H9 (cell line): ENCODE data around the gene SLIRP. TPM values are rescaled to one million over a fixed set of nuclear protein-coding genes. Genes with fewer than 3 reads are reported as not detected.

Experiments used
- DNase-seq: peaks from one replicate; pipeline ENCODE4 v3.0.0-alpha.2; 2017
- H2AFZ ChIP-seq: one replicate; pipeline ENCODE4 v1.6.1; 2013; ENCODE audit warnings: mild to moderate bottlenecking, low read length, control low read depth, moderate library complexity
- H2AK5ac ChIP-seq: 2 replicates; pipeline ENCODE4 v1.6.1; 2013; ENCODE audit warnings: low read length, control low read depth, mixed read lengths; ENCODE audit not compliant: insufficient read length
- H2BK120ac ChIP-seq: one replicate; pipeline ENCODE4 v1.6.1; 2013; ENCODE audit warnings: low read depth, mild to moderate bottlenecking, low read length, control low read depth, inconsistent platforms; ENCODE audit not compliant: poor library complexity, severe bottlenecking
- H2BK12ac ChIP-seq: 2 replicates; pipeline ENCODE4 v1.6.1; 2013; ENCODE audit warnings: low read length, control low read depth, mixed read lengths, low read depth; ENCODE audit not compliant: insufficient read length
- H2BK15ac ChIP-seq: 2 replicates; pipeline ENCODE4 v1.6.1; 2013; ENCODE audit warnings: low read depth, low read length, control low read depth
- H2BK20ac ChIP-seq: one replicate; pipeline ENCODE4 v1.6.1; 2013; ENCODE audit warnings: low read depth, mild to moderate bottlenecking, low read length, control low read depth, inconsistent platforms; ENCODE audit not compliant: poor library complexity, severe bottlenecking
- H2BK5ac ChIP-seq: 2 replicates; pipeline ENCODE4 v1.6.1; 2013; ENCODE audit warnings: low read length, control low read depth, mixed read lengths; ENCODE audit not compliant: insufficient read length
- H3K14ac ChIP-seq: 2 replicates; pipeline ENCODE4 v1.6.1; 2013; ENCODE audit warnings: low read length, control low read depth; ENCODE audit not compliant: insufficient read depth
- H3K18ac ChIP-seq: 2 replicates; pipeline ENCODE4 v1.6.1; 2013; ENCODE audit warnings: low read depth, mild to moderate bottlenecking, mixed read lengths, low read length, control low read depth; ENCODE audit not compliant: insufficient read length
- H3K23ac ChIP-seq: 2 replicates; pipeline ENCODE4 v1.6.1; 2013; ENCODE audit warnings: low read length, control low read depth, mixed read lengths, low read depth; ENCODE audit not compliant: insufficient read length
- H3K23me2 ChIP-seq: 2 replicates; pipeline ENCODE4 v1.6.1; 2013; ENCODE audit warnings: low read depth, mild to moderate bottlenecking, mixed read lengths, low read length, control low read depth; ENCODE audit not compliant: insufficient read length, poor library complexity, severe bottlenecking
- H3K27ac ChIP-seq: 2 replicates; pipeline ENCODE4 v1.5.1; 2013; ENCODE audit warnings: low read length, control low read depth, mixed read lengths, low read depth; ENCODE audit not compliant: insufficient read length
- H3K27me3 ChIP-seq: 2 replicates; pipeline ENCODE4 v1.6.1; 2013; ENCODE audit warnings: low read length, control low read depth, inconsistent platforms; ENCODE audit not compliant: insufficient read depth
- H3K4ac ChIP-seq: 2 replicates; pipeline ENCODE4 v1.6.1; 2013; ENCODE audit warnings: low read depth, mild to moderate bottlenecking, control low read depth, inconsistent platforms, low read length, moderate library complexity
- H3K4me1 ChIP-seq: 2 replicates; pipeline ENCODE4 v1.6.1; 2013; ENCODE audit warnings: low read length, control low read depth, inconsistent platforms; ENCODE audit not compliant: insufficient read depth
- H3K4me2 ChIP-seq: 2 replicates; pipeline ENCODE4 v1.6.1; 2013; ENCODE audit warnings: low read length, control low read depth, mixed read lengths; ENCODE audit not compliant: insufficient read length, insufficient read depth
- H3K56ac ChIP-seq: 2 replicates; pipeline ENCODE4 v1.6.1; 2013; ENCODE audit warnings: low read depth, mild to moderate bottlenecking, mixed read lengths, low read length, control low read depth; ENCODE audit not compliant: insufficient read length
- H3K79me1 ChIP-seq: 2 replicates; pipeline ENCODE4 v1.6.1; 2013; ENCODE audit warnings: low read depth, mild to moderate bottlenecking, moderate library complexity, low read length, control low read depth, inconsistent platforms; ENCODE audit not compliant: insufficient read depth, poor library complexity, severe bottlenecking
- H3K79me2 ChIP-seq: 2 replicates; pipeline ENCODE4 v1.6.1; 2013; ENCODE audit warnings: low read length, control low read depth, inconsistent platforms; ENCODE audit not compliant: insufficient read depth
- H3K9ac ChIP-seq: 2 replicates; pipeline ENCODE4 v1.6.1; 2013; ENCODE audit warnings: low read length, control low read depth, mixed read lengths; ENCODE audit not compliant: insufficient read length; ENCODE audit errors: extremely low read depth
- H3K9me3 ChIP-seq: one replicate; pipeline ENCODE4 v1.6.1; 2013; ENCODE audit warnings: low read depth, low read length, inconsistent platforms; ENCODE audit not compliant: control insufficient read depth
- H3T11ph ChIP-seq: one replicate; pipeline ENCODE4 v1.6.1; 2013; ENCODE audit warnings: mild to moderate bottlenecking, low read length, control low read depth, inconsistent platforms
- H4K20me1 ChIP-seq: one replicate; pipeline ENCODE4 v1.6.1; 2013; ENCODE audit not compliant: control insufficient read depth, insufficient read length, insufficient read depth
- H4K5ac ChIP-seq: 2 replicates; pipeline ENCODE4 v1.6.1; 2013; ENCODE audit warnings: low read depth, mild to moderate bottlenecking, mixed read lengths, low read length, control low read depth; ENCODE audit not compliant: insufficient read length
- H4K8ac ChIP-seq: replicated peaks from 2 replicates; pipeline ENCODE4 v1.6.1; 2013; ENCODE audit warnings: low read length, control low read depth, mixed read lengths, low read depth; ENCODE audit not compliant: insufficient read length
- H4K91ac ChIP-seq: 2 replicates; pipeline ENCODE4 v1.6.1; 2013; ENCODE audit warnings: low read depth, mild to moderate bottlenecking, moderate library complexity, mixed read lengths, low read length, control low read depth; ENCODE audit not compliant: insufficient read length
- H3K27ac Mint-ChIP-seq, 3 experiments: 2 replicates in 2 of 3; 3 replicates in 1 of 3; pipeline ENCODE4 v1.8.0; 2020 to 2021; ENCODE audit warnings: mixed read lengths in 3 of 3, mild to moderate bottlenecking in 1 of 3, moderate library complexity in 1 of 3
- H3K27me3 Mint-ChIP-seq: 2 replicates; pipeline ENCODE4 v1.8.0; 2021; ENCODE audit warnings: low read depth, mild to moderate bottlenecking, moderate library complexity, mixed read lengths
- H3K36me3 Mint-ChIP-seq, 3 experiments: 2 replicates in 2 of 3; 3 replicates in 1 of 3; pipeline ENCODE4 v1.8.0; 2020 to 2021; ENCODE audit warnings: low read depth in 3 of 3, mixed read lengths in 3 of 3; ENCODE audit not compliant: insufficient read depth in 1 of 3
- H3K4me1 Mint-ChIP-seq, 2 experiments: 2 replicates each; pipeline ENCODE4 v1.8.0; 2020; ENCODE audit warnings: mixed read lengths in 2 of 2
- H3K4me3 Mint-ChIP-seq, 2 experiments: 2 replicates in 1 of 2; 3 replicates in 1 of 2; pipeline ENCODE4 v1.8.0; 2020 to 2021; ENCODE audit warnings: mild to moderate bottlenecking in 2 of 2, mixed read lengths in 2 of 2, moderate library complexity in 1 of 2
- H3K9me3 Mint-ChIP-seq, 2 experiments: 2 replicates in 1 of 2; 3 replicates in 1 of 2; pipeline ENCODE4 v1.8.0; 2020; ENCODE audit warnings: mild to moderate bottlenecking in 2 of 2, mixed read lengths in 2 of 2, moderate library complexity in 1 of 2
- CTCF ChIP-seq: fragments of 200-600 bp; sonication (generic); conservative IDR thresholded peaks from 3 replicates; pipeline ENCODE4 v1.8.0; 2021; ENCODE audit warnings: antibody characterized with exemption, mild to moderate bottlenecking
- WGBS: extraction: QIAGEN DNeasy Blood & Tissue Kit; methylation state at CpG from one replicate; pipeline ENCODE4 v1.1.7; 2013; ENCODE audit warnings: missing lambda C conversion rate, low lambda C conversion rate, mixed read lengths; ENCODE audit not compliant: insufficient read length; ENCODE audit errors: extremely low coverage; 5-methylcytosine and 5-hydroxymethylcytosine counted together
- total RNA-seq: library from RNA; stranded (reverse); gene quantifications from 2 replicates; pipeline ENCODE4 v1.2.1, GENCODE V29; 2021

Gene SLIRP
- total RNA-seq, 1 experiment from 2014 or later: 337 TPM

GRCh38 chr14:77730976-77731497, 23.1 kb downstream of the SLIRP start:
- H2BK120ac ChIP-seq: no peak overlapping the region
- no peak for TF ChIP-seq CTCF

More at GRCh38 chr14:77730976-77731497, 23.1 kb downstream of the SLIRP start:
- no peak overlapping the region for H2BK5ac ChIP-seq
- Mint-ChIP-seq H3K9me3 (no peaks in the 10 kb centered on the region), H3K36me3 (peaks cover 43 to 91% (median 82%) of the 10 kb centered on the region in 3 experiments; a peak in 6 of 7 replicates), H3K27ac (no peak overlapping the region), H3K27me3 (no peaks in the 10 kb centered on the region), H3K4me3 (no peak overlapping the region), H3K4me1 (no peaks in the 10 kb centered on the region)
- no peak overlapping the region for H3K9ac ChIP-seq
- no peak overlapping the region for H3T11ph ChIP-seq
- no peak overlapping the region for H3K27ac ChIP-seq
- no peak overlapping the region for H4K8ac ChIP-seq
- H4K91ac ChIP-seq: no peak overlapping the region
- no peak overlapping the region for H3K23ac ChIP-seq
- H3K79me2 ChIP-seq: no peaks in the 10 kb centered on the region
- H3K4me1 ChIP-seq: no peaks in the 10 kb centered on the region
- H2BK15ac ChIP-seq: no peak overlapping the region
- no CpG with 5 or more reads among the region's 3 CpGs for WGBS
- no peak overlapping the region for H2AFZ ChIP-seq
- H3K18ac ChIP-seq: no peak overlapping the region
- H3K14ac ChIP-seq: no peak overlapping the region
- H3K4ac ChIP-seq: no peak overlapping the region
- H2BK12ac ChIP-seq: no peak overlapping the region
- no peaks in the 10 kb centered on the region for H3K9me3 ChIP-seq
- DNase-seq: no peak
- no peak overlapping the region for H3K4me2 ChIP-seq
- H4K20me1 ChIP-seq: no peaks in the 10 kb centered on the region
- H3K79me1 ChIP-seq: no peaks in the 10 kb centered on the region
- no peaks in the 10 kb centered on the region for H3K23me2 ChIP-seq
- no peak overlapping the region for H4K5ac ChIP-seq
- H3K27me3 ChIP-seq: no peaks in the 10 kb centered on the region
- no peak overlapping the region for H3K56ac ChIP-seq
- H2AK5ac ChIP-seq: no peak overlapping the region
- H2BK20ac ChIP-seq: no peak overlapping the region
